Neural progenitor cell (in vitro differentiated cells): Measurements from ENCODE around the gene ZBED1. TPM values are rescaled to one million over a fixed set of nuclear protein-coding genes. Genes with fewer than 3 reads are reported as not detected.
"Not testable (repeated sequence)": the region's sequence is repeated elsewhere in the genome, so short reads cannot be mapped to it uniquely, and the experiment has no call there.

Experiments used
- DNase-seq: peaks from one replicate; pipeline ENCODE4 v3.0.0-alpha.2; 2016; ENCODE audit warnings: low spot score
- H2AFZ ChIP-seq: fragments of 200-600 bp; sonication (generic); replicated peaks from 2 replicates; pipeline ENCODE4 v1.6.1; 2016; ENCODE audit warnings: antibody characterized with exemption
- H3F3A ChIP-seq: fragments of 200-600 bp; sonication (generic); 2 replicates; pipeline ENCODE4 v1.6.1; 2016; ENCODE audit warnings: antibody characterized with exemption, low read depth
- H3K27ac ChIP-seq: fragments of 200-600 bp; sonication (generic); 2 replicates; pipeline ENCODE4 v1.5.1; 2016; ENCODE audit warnings: mild to moderate bottlenecking
- H3K27me3 ChIP-seq: fragments of 200-600 bp; sonication (generic); 2 replicates; pipeline ENCODE4 v1.6.1; 2016; ENCODE audit warnings: mild to moderate bottlenecking, moderate library complexity
- H3K36me3 ChIP-seq: fragments of 200-600 bp; sonication (generic); 2 replicates; pipeline ENCODE4 v1.5.1; 2016
- H3K4me1 ChIP-seq: fragments of 200-600 bp; sonication (generic); 2 replicates; pipeline ENCODE4 v1.6.1; 2016; ENCODE audit warnings: mixed run types
- H3K4me2 ChIP-seq: fragments of 200-600 bp; sonication (generic); 2 replicates; pipeline ENCODE4 v1.6.1; 2016
- H3K4me3 ChIP-seq: fragments of 200-600 bp; sonication (generic); 2 replicates; pipeline ENCODE4 v1.5.1; 2016
- H3K79me2 ChIP-seq: fragments of 200-600 bp; sonication (generic); 2 replicates; pipeline ENCODE4 v1.6.1; 2016; ENCODE audit warnings: low read depth
- H3K9ac ChIP-seq: fragments of 200-600 bp; sonication (generic); 2 replicates; pipeline ENCODE4 v1.6.1; 2016
- H3K9me3 ChIP-seq: fragments of 200-600 bp; sonication (generic); 2 replicates; pipeline ENCODE4 v1.5.1; 2016; ENCODE audit warnings: low read depth
- H4K20me1 ChIP-seq: fragments of 200-600 bp; sonication (generic); 2 replicates; pipeline ENCODE4 v1.6.1; 2016; ENCODE audit warnings: low read depth
- H3K27ac Mint-ChIP-seq: 3 replicates; pipeline ENCODE4 v1.8.0; 2021; ENCODE audit warnings: mixed read lengths
- H3K27me3 Mint-ChIP-seq: 2 replicates; pipeline ENCODE4 v1.8.0; 2022; ENCODE audit warnings: low read depth, mild to moderate bottlenecking, inconsistent platforms, moderate library complexity, mixed read lengths; ENCODE audit not compliant: insufficient read depth
- H3K36me3 Mint-ChIP-seq: 3 replicates; pipeline ENCODE4 v1.8.0; 2021; ENCODE audit warnings: mixed read lengths
- H3K4me1 Mint-ChIP-seq: 3 replicates; pipeline ENCODE4 v1.8.0; 2021; ENCODE audit warnings: mixed read lengths
- H3K4me3 Mint-ChIP-seq: 3 replicates; pipeline ENCODE4 v1.8.0; 2021; ENCODE audit warnings: mild to moderate bottlenecking, moderate library complexity, mixed read lengths
- H3K9me3 Mint-ChIP-seq: 3 replicates; pipeline ENCODE4 v1.8.0; 2020; ENCODE audit warnings: mixed read lengths
- CTCF ChIP-seq: fragments of 200-600 bp; sonication (generic); IDR thresholded peaks from 2 replicates; pipeline ENCODE4 v1.5.1; 2017; ENCODE audit warnings: antibody characterized with exemption, mild to moderate bottlenecking
- EZH2 ChIP-seq: fragments of 200-600 bp; sonication (generic); IDR thresholded peaks from 2 replicates; pipeline ENCODE4 v1.6.1; 2017; ENCODE audit warnings: antibody characterized with exemption, mild to moderate bottlenecking, moderate library complexity
- EZH2phosphoT487 ChIP-seq: fragments of 200-600 bp; sonication (generic); IDR thresholded peaks from 2 replicates; pipeline ENCODE4 v1.6.1; 2017; ENCODE audit warnings: antibody characterized with exemption
- total RNA-seq: library from RNA; depleted of rRNA; stranded (reverse); fragments of >200 nt; gene quantifications from 2 replicates; pipeline ENCODE4 v1.2.3, GENCODE V29; 2015; ENCODE audit warnings: low replicate concordance

The ZBED1 gene
- total RNA-seq, 1 donor from 2014 or later = 36.9 TPM

- Histone ChIP-seq H3K4me2 (no peak overlapping the region), H3K79me2 (peaks cover 96% of the 10 kb centered on the region), H3K27me3 (no peaks in the 10 kb centered on the region), H3K27ac (no peak overlapping the region), H3K4me1 (peaks cover 11% of the 10 kb centered on the region), H3K36me3 (no peaks in the 10 kb centered on the region), H3K9me3 (no peaks in the 10 kb centered on the region), H3F3A (peaks cover 17% of the 10 kb centered on the region), H3K4me3 (no peak overlapping the region), H2AFZ (no peak overlapping the region), H3K9ac (no peak overlapping the region), H4K20me1 (no peaks in the 10 kb centered on the region)
- Mint-ChIP-seq H3K27ac (no peak overlapping the region), H3K4me3 (no peak overlapping the region), H3K4me1 (peaks cover 12% of the 10 kb centered on the region), H3K9me3 (peaks cover 7% of the 10 kb centered on the region), H3K36me3 (peaks cover 32% of the 10 kb centered on the region), H3K27me3 (peaks cover 7% of the 10 kb centered on the region)
- TF ChIP-seq CTCF = no peak
- TF ChIP-seq EZH2 = no peak
- TF ChIP-seq EZH2phosphoT487 = no peak
- no peak for DNase-seq
These were observed 21.4 kb downstream of the ZBED1 start for GRCh38 chrX:2479420-2479780.

- H3K36me3 ChIP-seq = no peaks in the 10 kb centered on the region
- Mint-ChIP-seq H3K27ac (peak overlapping the region; percentile 40), H3K36me3 (peaks cover 32% of the 10 kb centered on the region), H3K27me3 (peaks cover 7% of the 10 kb centered on the region), H3K4me1 (peaks cover 9% of the 10 kb centered on the region), H3K9me3 (peaks cover 7% of the 10 kb centered on the region), H3K4me3 (no peak overlapping the region)
- no peak overlapping the region for H3K4me2 ChIP-seq
- H2AFZ ChIP-seq = no peak overlapping the region
- no peaks in the 10 kb centered on the region for H3K27me3 ChIP-seq
- H3K27ac ChIP-seq = no peak overlapping the region
- H4K20me1 ChIP-seq = no peaks in the 10 kb centered on the region
- no peak overlapping the region for H3K9ac ChIP-seq
- peaks cover 7% of the 10 kb centered on the region for H3K4me1 ChIP-seq
- DNase-seq = no peak
- H3K4me3 ChIP-seq = no peak overlapping the region
- peaks cover 95% of the 10 kb centered on the region for H3K79me2 ChIP-seq
- TF ChIP-seq EZH2 (no peak), EZH2phosphoT487 (no peak), CTCF (no peak)
- peaks cover 14% of the 10 kb centered on the region for H3F3A ChIP-seq
- no peaks in the 10 kb centered on the region for H3K9me3 ChIP-seq
These were observed 22.0 kb downstream of the ZBED1 start for GRCh38 chrX:2478546-2479419.

GRCh38 chrX:2477313-2477712 is 23.5 kb downstream of the ZBED1 start:
- H3K36me3 ChIP-seq, H3K9ac ChIP-seq, DNase-seq: not testable (repeated sequence)

More at GRCh38 chrX:2477313-2477712, 23.5 kb downstream of the ZBED1 start:
- H3K27me3 Mint-ChIP-seq, H3K27ac ChIP-seq, H3K4me2 ChIP-seq, H3K27ac Mint-ChIP-seq, H3K4me3 ChIP-seq, H3K4me1 Mint-ChIP-seq, H3K4me3 Mint-ChIP-seq, H2AFZ ChIP-seq, H3K9me3 ChIP-seq, H3K4me1 ChIP-seq, H3K9me3 Mint-ChIP-seq, H4K20me1 ChIP-seq, H3K27me3 ChIP-seq: not testable (repeated sequence)
- peaks cover 14% of the 10 kb centered on the region for H3F3A ChIP-seq
- peaks cover 83% of the 10 kb centered on the region for H3K79me2 ChIP-seq
- peaks cover 32% of the 10 kb centered on the region for H3K36me3 Mint-ChIP-seq
